Panc1 (cell line): ENCODE data around the gene FAM20A. TPM values are rescaled to one million over a fixed set of nuclear protein-coding genes. Genes with fewer than 3 reads are reported as not detected.

Experiments used
- ATAC-seq: fragments of 200-7000 bp; cut with Tn5 transposase; 2 replicates; pipeline ENCODE4 v1.9.1; 2020; ENCODE audit warnings: mild to moderate bottlenecking, moderate library complexity
- BruUV-seq: library from RNA; stranded (reverse); fragments of 400-500 nt; replicated peaks from 2 replicates; lab custom pipeline; 2021; lab: Mats Ljungman, UMichigan
- CTCF ChIA-PET: fragments of 300-600 bp; sonication (Branson Sonifier 250); formaldehyde crosslinking; loops from one replicate; lab custom pipeline; 2022; ENCODE audit warnings: antibody characterized with exemption; lab: Charles Lee
- POLR2A ChIA-PET: fragments of 300-600 bp; sonication (Branson Sonifier 250); formaldehyde crosslinking; loops from one replicate; lab custom pipeline; 2022; ENCODE audit warnings: antibody characterized with exemption; lab: Charles Lee
- DNase-seq: peaks from one replicate; pipeline ENCODE4 v3.0.0-alpha.2; 2010; ENCODE audit warnings: low read depth, low spot score
- H3K27ac ChIP-seq: 2 replicates; pipeline ENCODE4 v1.5.1; 2011; ENCODE audit warnings: mild to moderate bottlenecking, low read length, inconsistent platforms
- H3K27me3 ChIP-seq: fragments of 200-500 bp; sonication (Bioruptor generic); 2 replicates; pipeline ENCODE4 v1.6.0; 2014; ENCODE audit warnings: low read length, inconsistent platforms; ENCODE audit not compliant: control insufficient read depth, insufficient read depth
- H3K36me3 ChIP-seq: fragments of 200-500 bp; sonication (Bioruptor generic); 2 replicates; pipeline ENCODE4 v1.5.1; 2014; ENCODE audit warnings: inconsistent platforms, mild to moderate bottlenecking, low read length, moderate library complexity; ENCODE audit not compliant: control insufficient read depth, insufficient read depth
- H3K4me1 ChIP-seq: 2 replicates; pipeline ENCODE4 v1.5.1; 2011; ENCODE audit warnings: inconsistent platforms, mild to moderate bottlenecking, low read length, moderate library complexity; ENCODE audit not compliant: control insufficient read depth, insufficient read depth
- H3K4me3 ChIP-seq, 2 experiments: 2 replicates each; pipeline ENCODE4 v1.5.1; 2011 to 2012; ENCODE audit warnings: low read depth in 2 of 2, low read length in 2 of 2, mild to moderate bottlenecking in 2 of 2, inconsistent platforms in 1 of 2, moderate library complexity in 1 of 2
- H3K9me3 ChIP-seq: fragments of 200-500 bp; sonication (Bioruptor generic); 2 replicates; pipeline ENCODE4 v1.5.1; 2014; ENCODE audit warnings: low read depth, mild to moderate bottlenecking, inconsistent platforms, low read length, moderate library complexity; ENCODE audit not compliant: control insufficient read depth, insufficient read depth
- CTCF ChIP-seq: fragments of 450-650 bp; IDR thresholded peaks from 2 replicates; pipeline ENCODE4 v1.5.1; 2017; ENCODE audit warnings: mild to moderate bottlenecking
- POLR2AphosphoS5 ChIP-seq: IDR thresholded peaks from 2 replicates; pipeline ENCODE4 v1.6.1; 2012; ENCODE audit warnings: mild to moderate bottlenecking, low read depth, low read length, moderate library complexity
- REST ChIP-seq, 2 experiments: IDR thresholded peaks; 2 replicates each; pipeline ENCODE4 v1.6.1; 2011 to 2012; ENCODE audit warnings: low read depth in 2 of 2, control low read depth in 1 of 2, low read length in 1 of 2, mild to moderate bottlenecking in 1 of 2, moderate library complexity in 1 of 2; ENCODE audit not compliant: insufficient read depth in 1 of 2
- SIN3A ChIP-seq: IDR thresholded peaks from 2 replicates; pipeline ENCODE4 v1.6.1; 2012; ENCODE audit warnings: low read depth, mild to moderate bottlenecking, low read length, moderate library complexity, borderline replicate concordance; ENCODE audit not compliant: insufficient read depth
- TCF7L2 ChIP-seq: IDR thresholded peaks from 2 replicates; pipeline ENCODE4 v1.6.1; 2011; ENCODE audit warnings: mild to moderate bottlenecking, low read depth, low read length, inconsistent platforms
- in situ Hi-C: cut with HindIII; loops from 2 replicates; pipeline ENCODE4 v1.10.0; 2016; ENCODE audit warnings: low sequenced_read_pairs, low pct_unique_long_range_greater_than_20kb
- intact Hi-C: fragments of 100-400 bp; cut with micrococcal nuclease; formaldehyde crosslinking; loops from one replicate; pipeline ENCODE4 v1.10.0; 2022; ENCODE audit not compliant: unreplicated experiment
- total RNA-seq: library from RNA; stranded (reverse); gene quantifications from one replicate; pipeline ENCODE4 v1.2.1, GENCODE V29; 2021; ENCODE audit not compliant: unreplicated experiment

Gene FAM20A
- total RNA-seq, 1 experiment from 2014 or later = 0.44 TPM

- ATAC-seq (no peak), DNase-seq (no peak)
- Histone ChIP-seq H3K36me3 (no peaks in the 10 kb centered on the region), H3K9me3 (no peaks in the 10 kb centered on the region), H3K4me3 (no peak overlapping the region), H3K27me3 (no peaks in the 10 kb centered on the region), H3K27ac (no peak overlapping the region), H3K4me1 (no peaks in the 10 kb centered on the region)
- intact Hi-C loops (no loop called here), in situ Hi-C loops (no loop called here)
- BruUV-seq = no TSS peak
- CTCF ChIA-PET = no interaction called here
- POLR2A ChIA-PET = no interaction called here
- TF ChIP-seq TCF7L2 (no peak), CTCF (no peak), SIN3A (no peak)
Measured at GRCh38 chr17:68491381-68492231, 109.6 kb downstream of the FAM20A start.

GRCh38 chr17:68489919-68490318 is 111.2 kb downstream of the FAM20A start:
- ATAC-seq (no peak), DNase-seq (no peak)
- no peak for TF ChIP-seq CTCF
- TF ChIP-seq SIN3A = no peak
- no peak for TF ChIP-seq REST (IDR thresholded peaks at IDR 0.05; ENCODE audit: insufficient read depth in 1 of 2, low read depth in 2 of 2, low read length in 1 of 2)
- no peak for TF ChIP-seq TCF7L2
- no peak for TF ChIP-seq POLR2AphosphoS5
- intact Hi-C loops (no loop called here), in situ Hi-C loops (no loop called here)
- Histone ChIP-seq H3K36me3 (no peaks in the 10 kb centered on the region), H3K4me1 (no peaks in the 10 kb centered on the region), H3K27ac (no peak overlapping the region), H3K27me3 (peaks cover under 1% of the 10 kb centered on the region; the same call in 1 of the 2 replicates), H3K4me3 (no peak overlapping the region), H3K9me3 (no peaks in the 10 kb centered on the region)
- BruUV-seq = no TSS peak
- POLR2A ChIA-PET = no interaction called here
- CTCF ChIA-PET = no interaction called here

Other genes with a start within 250 kb of the FAM20A start
- gene WIPI1, start 143.9 kb downstream of the FAM20A start, total RNA-seq = 19.8 TPM
- 174 TPM for gene PRKAR1A, start 88.9 kb downstream of the FAM20A start, total RNA-seq